ENCODE data around the gene RNF112. TPM values are rescaled to one million over a fixed set of nuclear protein-coding genes. Genes with fewer than 3 reads are reported as not detected.

Gene RNF112
- total and polyA plus RNA-seq, 2 of the 8 experiments (the other 6 are each of a cell fraction or from before 2014, with no cell fraction given) = 1.1 to 2.2 TPM

GRCh38 chr17:19433255-19433654, 22.2 kb downstream of the RNF112 start (continued):
- peak; percentile 44 for TF ChIP-seq CHD7 (IDR thresholded peaks at IDR 0.05; ENCODE audit: insufficient replicate concordance, low read length)
- TF ChIP-seq YY1 (IDR thresholded peaks at IDR 0.05; ENCODE audit: low read depth, low read length) = 0 out of 2 replicates have a peak, but pooled peaks have one; percentile 57

Data from H1 (cell line).